HEK293T (cell line): ENCODE results near the gene TNNI2.

Experiments
- BHLHE40 ChIP-seq: fragments of 450-650 bp; IDR thresholded peaks from 2 replicates; pipeline ENCODE4 v1.6.1; 2016; ENCODE audit warnings: mild to moderate bottlenecking, moderate library complexity, borderline replicate concordance
- FOXA1 ChIP-seq: fragments of 450-650 bp; IDR thresholded peaks from 2 replicates; pipeline ENCODE4 v1.6.1; 2016; ENCODE audit warnings: mild to moderate bottlenecking
- SP1 ChIP-seq: fragments of 450-650 bp; IDR thresholded peaks from 2 replicates; pipeline ENCODE4 v1.6.1; 2017
- TF ChIP-seq, protein P1 (sequence below): fragments of 450-650 bp; IDR thresholded peaks from 2 replicates; pipeline ENCODE4 v1.6.1; 2016

- TF ChIP-seq FOXA1, result no peak
- TF ChIP-seq SP1, result no peak
- no peak for TF ChIP-seq BHLHE40
- TF ChIP-seq, protein P1, sequence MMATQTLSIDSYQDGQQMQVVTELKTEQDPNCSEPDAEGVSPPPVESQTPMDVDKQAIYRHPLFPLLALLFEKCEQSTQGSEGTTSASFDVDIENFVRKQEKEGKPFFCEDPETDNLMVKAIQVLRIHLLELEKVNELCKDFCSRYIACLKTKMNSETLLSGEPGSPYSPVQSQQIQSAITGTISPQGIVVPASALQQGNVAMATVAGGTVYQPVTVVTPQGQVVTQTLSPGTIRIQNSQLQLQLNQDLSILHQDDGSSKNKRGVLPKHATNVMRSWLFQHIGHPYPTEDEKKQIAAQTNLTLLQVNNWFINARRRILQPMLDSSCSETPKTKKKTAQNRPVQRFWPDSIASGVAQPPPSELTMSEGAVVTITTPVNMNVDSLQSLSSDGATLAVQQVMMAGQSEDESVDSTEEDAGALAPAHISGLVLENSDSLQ, result no peak
These were observed 23.5 kb upstream of the TNNI2 start for GRCh38 chr11:1815311-1815710.
